Body of pancreas (tissue), 4 donors: ENCODE results near the gene ZNF789. TPM values are rescaled to one million over a fixed set of nuclear protein-coding genes. Genes with fewer than 3 reads are reported as not detected.

Experiments used
- ATAC-seq: fragments of 150-250 bp; one replicate; pipeline ENCODE4 v1.9.1; 2016
- DNase-seq, 4 donors: peaks; one replicate each; pipeline ENCODE4 v3.0.0-alpha.2; 2019
- H3K27ac ChIP-seq, 4 donors: fragments of 200-600 bp; sonication (generic); 1 replicate in 3 of 4; 2 replicates in 1 of 4; pipeline versions ENCODE4 v1.5.1 to v1.6.1; 2016 to 2019; ENCODE audit warnings: mild to moderate bottlenecking in 1 of 4, mixed read lengths in 1 of 4, moderate library complexity in 1 of 4
- H3K27me3 ChIP-seq, 2 donors: fragments of 200-600 bp; sonication (generic); one replicate each; pipeline ENCODE4 v1.6.0; 2016; ENCODE audit warnings: mild to moderate bottlenecking in 1 of 2
- H3K36me3 ChIP-seq, 2 donors: fragments of 200-600 bp; sonication (generic); replicated peaks in 1 of 2; 2 replicates each; pipeline ENCODE4 v1.5.1; 2016; ENCODE audit warnings: low read depth in 2 of 2; ENCODE audit not compliant: insufficient read depth in 1 of 2
- H3K4me1 ChIP-seq: fragments of 200-600 bp; sonication (generic); one replicate; pipeline ENCODE4 v1.6.0; 2016
- H3K4me3 ChIP-seq, 2 donors: fragments of 200-600 bp; sonication (generic); 1 replicate in 1 of 2; 2 replicates in 1 of 2; pipeline ENCODE4 v1.5.1; 2016 to 2019
- H3K9me3 ChIP-seq, 3 donors: fragments of 200-600 bp; sonication (generic); 1 replicate in 2 of 3; 2 replicates in 1 of 3; pipeline ENCODE4 v1.5.1; 2016
- POLR2A ChIP-seq, 3 donors: fragments of 450-650 bp; IDR thresholded peaks; one replicate each; pipeline ENCODE4 v1.6.1; 2016; ENCODE audit warnings: antibody characterized with exemption in 3 of 3, mild to moderate bottlenecking in 2 of 3
- WGBS, 2 donors: methylation state at CpG; one replicate each; pipeline ENCODE4 v1.1.5; 2017; 5-methylcytosine and 5-hydroxymethylcytosine counted together
- intact Hi-C: fragments of 100-400 bp; cut with DNase I; formaldehyde crosslinking; loops from one replicate; pipeline ENCODE4 v1.15.1; 2023
- total RNA-seq, 2 donors: library from RNA; depleted of rRNA; stranded (reverse); fragments of >200 nt; gene quantifications; one replicate each; pipeline ENCODE4 v1.1.0, GENCODE V29; 2016
- TF ChIP-seq, protein P1 (sequence below), 7 experiments: fragments of 450-650 bp in 4 of 7; fragments of 200-600 bp in 3 of 7; sonication (generic) in 3 of 7; IDR thresholded peaks; one replicate each; pipeline ENCODE4 v1.5.1; 2016 to 2019; ENCODE audit warnings: antibody characterized with exemption in 7 of 7

ZNF789 gene
- total RNA-seq, 2 donors from 2014 or later: 5.4 to 22.7 TPM

DNA sequence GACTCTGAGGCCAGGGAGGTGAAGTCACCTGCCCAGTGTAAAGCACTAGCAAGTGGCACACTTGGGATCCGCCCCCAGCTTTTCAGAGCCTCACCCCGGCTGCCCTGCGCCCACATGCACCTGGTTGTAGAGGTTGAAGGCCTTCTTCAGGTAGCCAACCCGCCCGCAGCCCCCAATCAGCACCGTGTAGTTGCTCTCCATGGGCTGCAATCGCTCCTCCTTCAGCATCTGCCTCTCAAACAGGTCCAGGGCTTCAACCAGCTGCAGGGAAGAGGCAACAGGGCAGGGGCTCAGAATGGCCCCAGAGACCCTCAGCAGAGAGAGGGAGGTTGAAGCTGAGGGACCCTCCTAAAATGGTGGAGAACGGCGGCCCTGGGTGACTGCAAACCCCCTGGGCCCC, 39.5 kb upstream of the ZNF789 start:
- no peak overlapping the region for H3K27ac ChIP-seq
- no peak for TF ChIP-seq POLR2A (IDR thresholded peaks at IDR 0.05)
- TF ChIP-seq, protein P1, sequence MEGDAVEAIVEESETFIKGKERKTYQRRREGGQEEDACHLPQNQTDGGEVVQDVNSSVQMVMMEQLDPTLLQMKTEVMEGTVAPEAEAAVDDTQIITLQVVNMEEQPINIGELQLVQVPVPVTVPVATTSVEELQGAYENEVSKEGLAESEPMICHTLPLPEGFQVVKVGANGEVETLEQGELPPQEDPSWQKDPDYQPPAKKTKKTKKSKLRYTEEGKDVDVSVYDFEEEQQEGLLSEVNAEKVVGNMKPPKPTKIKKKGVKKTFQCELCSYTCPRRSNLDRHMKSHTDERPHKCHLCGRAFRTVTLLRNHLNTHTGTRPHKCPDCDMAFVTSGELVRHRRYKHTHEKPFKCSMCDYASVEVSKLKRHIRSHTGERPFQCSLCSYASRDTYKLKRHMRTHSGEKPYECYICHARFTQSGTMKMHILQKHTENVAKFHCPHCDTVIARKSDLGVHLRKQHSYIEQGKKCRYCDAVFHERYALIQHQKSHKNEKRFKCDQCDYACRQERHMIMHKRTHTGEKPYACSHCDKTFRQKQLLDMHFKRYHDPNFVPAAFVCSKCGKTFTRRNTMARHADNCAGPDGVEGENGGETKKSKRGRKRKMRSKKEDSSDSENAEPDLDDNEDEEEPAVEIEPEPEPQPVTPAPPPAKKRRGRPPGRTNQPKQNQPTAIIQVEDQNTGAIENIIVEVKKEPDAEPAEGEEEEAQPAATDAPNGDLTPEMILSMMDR (IDR thresholded peaks at IDR 0.05): no peak
- H3K4me3 ChIP-seq: no peak overlapping the region
- H3K27me3 ChIP-seq: no peaks in the 10 kb centered on the region
- intact Hi-C loops: no loop called here
- 82 to 93% methylated on average over 2 to 9 of the region's 9 CpGs for WGBS, 2 donors
- peaks cover 9% of the 10 kb centered on the region for H3K4me1 ChIP-seq
- DNase-seq (no peak), ATAC-seq (no peak)
- H3K36me3 ChIP-seq: peaks cover 0 to 12% of the 10 kb centered on the region in 2 donors
- no peaks in the 10 kb centered on the region for H3K9me3 ChIP-seq

GRCh38 chr7:99437946-99438572, 34.6 kb upstream of the ZNF789 start:
- intact Hi-C loops: no loop called here
- TF ChIP-seq POLR2A (IDR thresholded peaks at IDR 0.05): no peak
- TF ChIP-seq, protein P1 (IDR thresholded peaks at IDR 0.05): no peak
- H3K9me3 ChIP-seq: no peaks in the 10 kb centered on the region
- peak overlapping the region; percentile 54 to 74 for H3K4me3 ChIP-seq
- H3K27ac ChIP-seq: peak overlapping the region in 3 of 4 donors; percentile 62 to 83 (median 78)
- peaks cover 19% of the 10 kb centered on the region for H3K4me1 ChIP-seq
- peaks cover 0 to 2% of the 10 kb centered on the region in 2 donors for H3K36me3 ChIP-seq
- DNase-seq (no peak), ATAC-seq (peak; percentile 25)
- H3K27me3 ChIP-seq: no peaks in the 10 kb centered on the region
- WGBS, 2 donors: 11 to 13% methylated on average over 17 to 20 of the region's 20 CpGs

DNA sequence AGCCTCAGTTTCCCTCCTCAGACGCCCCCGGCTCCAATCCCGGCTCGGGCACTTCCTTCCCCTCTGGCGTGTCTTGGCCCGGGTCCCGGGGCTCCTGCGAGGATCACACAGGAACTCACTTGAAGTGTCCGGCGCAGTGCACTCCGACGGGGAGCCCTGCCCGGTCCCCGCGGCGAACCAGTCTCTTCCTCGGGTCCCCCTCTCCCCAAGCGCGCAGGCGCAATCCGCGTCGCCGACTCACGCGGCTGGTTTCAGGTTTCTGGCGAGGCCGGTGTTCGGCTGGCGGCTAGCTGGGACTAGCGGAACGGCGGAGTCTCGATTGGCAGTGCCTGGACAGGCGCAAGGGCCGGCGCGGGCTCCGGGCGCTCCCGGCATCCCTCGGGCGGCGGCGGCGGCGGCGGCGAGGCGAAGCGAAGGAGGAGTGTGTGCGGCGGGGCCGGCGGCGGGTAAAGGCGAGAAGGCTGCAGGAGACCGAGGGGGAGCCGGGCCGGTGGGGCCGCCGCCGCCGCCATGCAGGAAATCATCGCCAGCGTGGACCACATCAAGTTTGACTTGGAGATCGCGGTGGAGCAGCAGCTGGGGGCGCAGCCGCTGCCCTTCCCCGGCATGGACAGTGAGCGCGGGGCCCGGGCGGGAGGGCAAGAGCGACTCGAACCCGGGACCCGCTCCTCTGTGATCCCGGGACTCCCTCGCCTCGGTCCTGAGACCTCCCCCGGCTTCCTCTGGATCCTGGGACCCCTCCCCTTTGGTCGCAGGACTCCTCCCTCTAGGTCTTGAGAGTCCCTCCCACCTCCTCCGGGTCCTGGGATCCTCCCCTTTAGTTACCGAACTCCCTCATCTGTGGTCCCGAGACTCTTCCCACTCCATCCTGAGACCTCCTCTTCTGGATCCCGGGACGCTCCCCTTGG, 33.9 kb upstream of the ZNF789 start, which contains the start of the genes CPSF4 and PTCD1:
TSS of gene CPSF4 (plus strand) at position 371 of the 908 bp plus-strand sequence. CDS start at position 511, 140 bp downstream.
TSS of gene PTCD1 (minus strand) at position 226 of the 908 bp plus-strand sequence. CDS start 3,556 bp downstream, outside the sequence.
- peaks cover 0 to 2% of the 10 kb centered on the region in 2 donors for H3K36me3 ChIP-seq
- WGBS, 2 donors: 0% methylated on average over 9 to 87 of the region's 89 CpGs

GRCh38 chr7:99440195-99440594, 32.5 kb upstream of the ZNF789 start:
- no peaks in the 10 kb centered on the region for H3K36me3 ChIP-seq
- no peak for DNase-seq
- WGBS, 2 donors: 68 to 73% methylated on average over 8 to 9 of the region's 9 CpGs
- TF ChIP-seq, protein P1 (IDR thresholded peaks at IDR 0.05): no peak
- no peak for TF ChIP-seq POLR2A (IDR thresholded peaks at IDR 0.05)
- H3K9me3 ChIP-seq: no peaks in the 10 kb centered on the region
- H3K27ac ChIP-seq: no peak overlapping the region
- intact Hi-C loops: no loop called here
- no peaks in the 10 kb centered on the region for H3K27me3 ChIP-seq
- peaks cover 19% of the 10 kb centered on the region for H3K4me1 ChIP-seq
- H3K4me3 ChIP-seq: no peak overlapping the region
- ATAC-seq: no peak

More for the DNA sequence above, 33.9 kb upstream of the ZNF789 start, which contains the start of the genes CPSF4 and PTCD1:
- Histone ChIP-seq H3K27ac (peak within 1 kb of the TSS; percentile 62 to 83 (median 74)), H3K27me3 (no peaks in the 10 kb centered on the region), H3K4me3 (peak within 1 kb of the TSS; percentile 62 to 74), H3K4me1 (peaks cover 19% of the 10 kb centered on the region), H3K9me3 (no peaks in the 10 kb centered on the region)
- peak; percentile 98 for ATAC-seq
- TF ChIP-seq, protein P1 (IDR thresholded peaks at IDR 0.05): peak in 1 of 7 experiments; percentile 25
- peak; percentile 34 to 67 (median 64) for TF ChIP-seq POLR2A (IDR thresholded peaks at IDR 0.05)
- DNase-seq: peak; percentile 94 to 97 (median 96)
- intact Hi-C loops: no loop called here
